Osteocyte (in vitro differentiated cells): ENCODE results near the gene KMT2B. TPM values are rescaled to one million over a fixed set of nuclear protein-coding genes. Genes with fewer than 3 reads are reported as not detected.

Experiments
- DNase-seq: peaks from one replicate; pipeline ENCODE4 v3.0.0; 2021; ENCODE audit warnings: mixed read lengths; ENCODE audit not compliant: unreplicated experiment; ENCODE audit errors: extremely low spot score
- H3K27ac Mint-ChIP-seq: one replicate; pipeline ENCODE4 v1.8.0; 2021; ENCODE audit warnings: mild to moderate bottlenecking, mixed read lengths; ENCODE audit not compliant: unreplicated experiment
- H3K27me3 Mint-ChIP-seq: one replicate; pipeline ENCODE4 v1.8.0; 2021; ENCODE audit warnings: mixed read lengths; ENCODE audit not compliant: unreplicated experiment
- H3K36me3 Mint-ChIP-seq: one replicate; pipeline ENCODE4 v1.8.0; 2021; ENCODE audit warnings: mixed read lengths; ENCODE audit not compliant: unreplicated experiment
- H3K4me1 Mint-ChIP-seq: one replicate; pipeline ENCODE4 v1.8.0; 2021; ENCODE audit warnings: mixed read lengths; ENCODE audit not compliant: unreplicated experiment
- H3K4me3 Mint-ChIP-seq: one replicate; pipeline ENCODE4 v1.8.0; 2021; ENCODE audit warnings: mild to moderate bottlenecking, moderate library complexity, mixed read lengths; ENCODE audit not compliant: unreplicated experiment
- H3K9me3 Mint-ChIP-seq: one replicate; pipeline ENCODE4 v1.8.0; 2021; ENCODE audit warnings: mixed read lengths; ENCODE audit not compliant: unreplicated experiment
- CTCF ChIP-seq: fragments of 200-600 bp; sonication (generic); IDR thresholded peaks from 2 replicates; pipeline ENCODE4 v1.5.0; 2021; ENCODE audit warnings: antibody characterized with exemption, mild to moderate bottlenecking, moderate library complexity
- total RNA-seq: library from RNA; stranded (reverse); gene quantifications from 2 replicates; pipeline ENCODE4 v1.2.1, GENCODE V29; 2021

Gene KMT2B
- total RNA-seq, 1 donor from 2014 or later = 45.1 TPM

GRCh38 chr19:35692010-35692409, 25.8 kb upstream of the KMT2B start:
- Mint-ChIP-seq H3K9me3 (no peaks in the 10 kb centered on the region), H3K27ac (no peak overlapping the region), H3K4me1 (no peaks in the 10 kb centered on the region), H3K4me3 (no peak overlapping the region), H3K36me3 (no peaks in the 10 kb centered on the region), H3K27me3 (peaks cover 4% of the 10 kb centered on the region)
- no peak for TF ChIP-seq CTCF
- DNase-seq = no peak

- Mint-ChIP-seq H3K27ac (no peak overlapping the region), H3K4me1 (no peaks in the 10 kb centered on the region), H3K36me3 (no peaks in the 10 kb centered on the region), H3K9me3 (no peaks in the 10 kb centered on the region), H3K27me3 (peaks cover 4% of the 10 kb centered on the region), H3K4me3 (no peak overlapping the region)
- TF ChIP-seq CTCF = no peak
- DNase-seq = no peak
These were observed 24.4 kb upstream of the KMT2B start for GRCh38 chr19:35693422-35693821.

DNA sequence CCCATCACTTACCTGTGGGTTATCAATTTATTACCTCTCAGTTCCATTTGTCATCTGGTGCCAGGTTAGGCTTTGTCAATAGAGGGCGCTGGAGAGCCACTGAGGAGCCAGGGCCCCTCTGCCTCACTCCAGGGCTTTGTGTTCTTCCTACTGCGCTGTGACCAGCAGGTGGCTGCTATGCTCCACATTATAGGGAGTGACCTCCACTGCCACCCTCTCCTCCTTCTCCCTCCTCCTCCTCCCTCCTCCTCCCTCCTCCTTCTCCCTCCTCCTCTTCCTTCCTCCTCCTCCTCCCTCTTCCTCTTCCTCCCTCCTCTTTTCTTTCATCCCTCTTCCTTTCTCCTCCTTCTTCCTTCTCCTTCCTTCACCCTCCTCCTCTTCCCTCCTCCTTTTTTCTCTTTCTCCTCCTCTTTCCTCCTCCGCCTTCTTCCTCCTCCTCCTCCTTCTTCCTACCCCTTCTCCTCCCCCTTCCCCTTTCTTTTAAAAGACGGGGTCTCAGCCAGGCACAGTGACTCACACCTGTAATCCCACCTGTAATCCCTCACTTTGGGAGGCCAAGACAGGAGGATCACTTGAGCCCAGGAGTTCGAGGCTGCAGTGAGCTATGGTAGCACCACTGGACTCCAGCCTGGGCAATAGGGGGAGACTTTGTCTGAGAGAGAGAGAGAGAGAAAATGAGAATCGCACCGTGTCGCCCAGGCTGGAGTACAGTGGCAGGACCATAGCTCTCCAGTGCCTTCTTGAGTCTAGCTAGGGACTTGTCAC, 23.8 kb upstream of the KMT2B start:
- H3K36me3 Mint-ChIP-seq = no peaks in the 10 kb centered on the region
- peak; percentile 99 for TF ChIP-seq CTCF
- DNase-seq = peak; percentile 94
- H3K4me3 Mint-ChIP-seq = no peak overlapping the region
- H3K27ac Mint-ChIP-seq = no peak overlapping the region
- H3K4me1 Mint-ChIP-seq = no peaks in the 10 kb centered on the region
- H3K27me3 Mint-ChIP-seq = peaks cover 4% of the 10 kb centered on the region
- no peaks in the 10 kb centered on the region for H3K9me3 Mint-ChIP-seq

GRCh38 chr19:35695895-35696422, 21.8 kb upstream of the KMT2B start:
- no peaks in the 10 kb centered on the region for H3K36me3 Mint-ChIP-seq
- no peaks in the 10 kb centered on the region for H3K27me3 Mint-ChIP-seq
- H3K4me1 Mint-ChIP-seq = no peaks in the 10 kb centered on the region
- DNase-seq = no peak
- H3K27ac Mint-ChIP-seq = no peak overlapping the region
- H3K9me3 Mint-ChIP-seq = no peaks in the 10 kb centered on the region
- TF ChIP-seq CTCF = no peak
- H3K4me3 Mint-ChIP-seq = no peak overlapping the region

DNA sequence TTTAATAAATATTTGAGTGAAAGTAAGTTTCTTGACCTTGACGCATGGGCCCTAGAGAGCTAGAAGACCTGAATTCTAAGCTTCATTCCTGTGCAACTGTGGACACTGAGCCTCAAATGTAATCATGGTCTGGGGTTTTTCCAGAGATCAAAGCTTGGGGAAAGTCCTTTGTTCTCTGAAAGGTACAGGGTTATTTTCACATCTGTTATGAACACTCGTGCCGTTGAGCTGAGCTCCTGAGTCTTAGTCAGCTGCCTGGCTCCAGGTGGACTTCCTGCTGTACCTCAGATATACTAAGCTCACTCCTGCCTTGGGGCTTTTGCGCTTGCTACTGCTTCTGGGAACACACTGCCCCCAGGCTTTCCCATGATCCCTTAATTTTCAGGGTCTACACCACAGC, 21.0 kb upstream of the KMT2B start:
- no peak for TF ChIP-seq CTCF
- H3K36me3 Mint-ChIP-seq = no peaks in the 10 kb centered on the region
- no peaks in the 10 kb centered on the region for H3K4me1 Mint-ChIP-seq
- no peak for DNase-seq
- no peak overlapping the region for H3K4me3 Mint-ChIP-seq
- no peak overlapping the region for H3K27ac Mint-ChIP-seq
- H3K27me3 Mint-ChIP-seq = no peaks in the 10 kb centered on the region
- no peaks in the 10 kb centered on the region for H3K9me3 Mint-ChIP-seq
